Inflammatory macrophage treated with lipopolysaccharide for 4 hours (primary cell): ENCODE measurements around the gene HNRNPUL1.

Experiments
- DNase-seq: peaks from one replicate; pipeline ENCODE4 v3.0.0-alpha.2; 2020

HNRNPUL1 gene

GRCh38 chr19:41234512-41235168 is 29.5 kb upstream of the HNRNPUL1 start:
- no peak for DNase-seq

- DNase-seq: no peak
Observed at GRCh38 chr19:41235480-41235879, 28.7 kb upstream of the HNRNPUL1 start.

- no peak for DNase-seq
Observed at GRCh38 chr19:41238244-41238643, 25.9 kb upstream of the HNRNPUL1 start.

GRCh38 chr19:41239363-41239762 is 24.8 kb upstream of the HNRNPUL1 start:
- no peak for DNase-seq

- DNase-seq: no peak
Observed at GRCh38 chr19:41239961-41240574, 24.1 kb upstream of the HNRNPUL1 start.

- no peak for DNase-seq
Observed at GRCh38 chr19:41241859-41242258, 22.3 kb upstream of the HNRNPUL1 start.

- no peak for DNase-seq
Observed at GRCh38 chr19:41244117-41244516, 20.1 kb upstream of the HNRNPUL1 start.

- DNase-seq: no peak
Observed at GRCh38 chr19:41245843-41246242, 18.3 kb upstream of the HNRNPUL1 start.

- DNase-seq: peak; percentile 7
Observed at GRCh38 chr19:41248895-41249294, 15.3 kb upstream of the HNRNPUL1 start.

- DNase-seq: no peak
Observed at GRCh38 chr19:41249707-41250423, 14.3 kb upstream of the HNRNPUL1 start.

- DNase-seq: no peak
Observed at GRCh38 chr19:41253660-41254059, 10.5 kb upstream of the HNRNPUL1 start.

- no peak for DNase-seq
Observed at GRCh38 chr19:41255171-41255570, 9.0 kb upstream of the HNRNPUL1 start.

- DNase-seq: no peak
Observed at GRCh38 chr19:41261474-41262190, 2.5 kb upstream of the HNRNPUL1 start.

- DNase-seq: peak; percentile 83
Observed at GRCh38 chr19:41263042-41263849, 926 bp upstream of the HNRNPUL1 start.

GRCh38 chr19:41264581-41265394 is 616 bp downstream of the HNRNPUL1 start:
- DNase-seq: peak; percentile 30

- DNase-seq: peak; percentile 6
Observed at GRCh38 chr19:41265395-41266153, 1.4 kb downstream of the HNRNPUL1 start.

- DNase-seq: no peak
Observed at GRCh38 chr19:41269055-41269454, 4.9 kb downstream of the HNRNPUL1 start.

- no peak for DNase-seq
Observed at GRCh38 chr19:41269571-41269970, 5.4 kb downstream of the HNRNPUL1 start.

- DNase-seq: no peak
Observed at GRCh38 chr19:41273076-41273475, 8.9 kb downstream of the HNRNPUL1 start.

- no peak for DNase-seq
Observed at GRCh38 chr19:41274802-41275201, 10.6 kb downstream of the HNRNPUL1 start.

GRCh38 chr19:41276231-41276630 is 12.1 kb downstream of the HNRNPUL1 start:
- DNase-seq: no peak
